K562 (cell line): ENCODE data around the gene EXOC3L1. TPM values are rescaled to one million over a fixed set of nuclear protein-coding genes. Genes with fewer than 3 reads are reported as not detected.
A peak's percentile ranks its signal among the peaks of the same experiment; 100 is the strongest.

Experiments used
- ATF7 ChIP-seq: fragments of 450-650 bp; IDR thresholded peaks from 2 replicates; pipeline ENCODE4 v1.7.1; 2014; ENCODE audit warnings: mild to moderate bottlenecking, moderate library complexity
- C11orf30 ChIP-seq: fragments of 450-650 bp; IDR thresholded peaks from 2 replicates; pipeline ENCODE4 v1.6.1; 2016; ENCODE audit warnings: low read depth, mild to moderate bottlenecking
- CC2D1A ChIP-seq: fragments of 450-650 bp; IDR thresholded peaks from 2 replicates; pipeline ENCODE4 v1.6.1; 2017; ENCODE audit warnings: mild to moderate bottlenecking
- E2F5 ChIP-seq: sonication (generic); formaldehyde crosslinking; IDR thresholded peaks from 2 replicates; pipeline ENCODE4 v1.8.0; 2022; ENCODE audit warnings: mild to moderate bottlenecking, missing genetic modification reagents
- EHMT2 ChIP-seq: fragments of 450-650 bp; IDR thresholded peaks from 2 replicates; pipeline ENCODE4 v1.6.1; 2018; ENCODE audit warnings: antibody characterized with exemption
- ETV6 ChIP-seq, 3 experiments: fragments of 150-350 bp in 1 of 3; sonication (generic) in 1 of 3; formaldehyde crosslinking in 1 of 3; IDR thresholded peaks; 2 replicates each; pipeline versions ENCODE4 v1.6.1 to v1.8.0; 2014 to 2022; ENCODE audit warnings: borderline replicate concordance in 2 of 3, low read depth in 2 of 3, antibody characterized with exemption in 1 of 3, low read length in 1 of 3, mild to moderate bottlenecking in 1 of 3, missing genetic modification reagents in 1 of 3
- FOXK2 ChIP-seq, 2 experiments: fragments of 450-650 bp; IDR thresholded peaks in 1 of 2; conservative IDR thresholded peaks in 1 of 2; 2 replicates each; pipeline ENCODE4 v1.6.1; 2016; ENCODE audit warnings: low read depth in 2 of 2, mild to moderate bottlenecking in 1 of 2
- GTF3C2 ChIP-seq: IDR thresholded peaks from 3 replicates; pipeline ENCODE4 v1.6.1; 2011; ENCODE audit warnings: borderline replicate concordance, mild to moderate bottlenecking, moderate library complexity; ENCODE audit not compliant: insufficient read length; ENCODE audit errors: extremely low read depth
- HINFP ChIP-seq: fragments of 450-650 bp; conservative IDR thresholded peaks from 2 replicates; pipeline ENCODE4 v1.6.1; 2016; ENCODE audit warnings: missing genetic modification characterization, low read depth, mild to moderate bottlenecking, control low read depth, missing compliant biosample characterization
- ID3 ChIP-seq, 2 experiments: fragments of 250-450 bp in 1 of 2; fragments of 450-650 bp in 1 of 2; sonication (Bioruptor Pico) in 1 of 2; IDR thresholded peaks; 2 replicates each; pipeline versions ENCODE4 v1.6.1 to v1.8.0; 2016 to 2021; ENCODE audit warnings: mild to moderate bottlenecking in 2 of 2, moderate library complexity in 2 of 2, missing compliant biosample characterization in 1 of 2, missing genetic modification characterization in 1 of 2
- LEF1 ChIP-seq: fragments of 450-650 bp; IDR thresholded peaks from 2 replicates; pipeline ENCODE4 v1.6.1; 2016; ENCODE audit warnings: mild to moderate bottlenecking
- MAFK ChIP-seq: IDR thresholded peaks from 2 replicates; pipeline ENCODE4 v1.6.1; 2011; ENCODE audit warnings: low read length, improper control_type of control experiment
- MNT ChIP-seq, 2 experiments: fragments of 450-650 bp; conservative IDR thresholded peaks; 2 replicates each; pipeline ENCODE4 v1.6.1; 2017; ENCODE audit warnings: mild to moderate bottlenecking in 2 of 2, moderate library complexity in 2 of 2
- NR0B1 ChIP-seq: fragments of 450-650 bp; IDR thresholded peaks from one replicate; pipeline ENCODE4 v1.6.1; 2018; ENCODE audit warnings: mild to moderate bottlenecking, moderate library complexity; ENCODE audit not compliant: partially characterized antibody
- TBP ChIP-seq: optimal IDR thresholded peaks from 2 replicates; pipeline ENCODE3; 2011; ENCODE audit warnings: low read depth, low read length, improper control_type of control experiment
- ZBED1 ChIP-seq: IDR thresholded peaks from 2 replicates; pipeline ENCODE4 v1.6.1; 2014
- ZNF785 ChIP-seq: fragments of 250-450 bp; sonication (Bioruptor Pico); IDR thresholded peaks from 2 replicates; pipeline ENCODE4 v1.4.0; 2020; ENCODE audit warnings: mild to moderate bottlenecking
- polyA plus RNA-seq, 8 experiments: library from polyadenylated mRNA; depleted of rRNA in 4 of 8; stranded (reverse) in 5 of 8; unstranded in 3 of 8; fragments of >200 nt; fragmentation: Nextera tagmentation in 2 of 8; fragmentation: Illumina TruSeq in 1 of 8; extraction: Ambion mirVana in 2 of 8; extraction: Trizol in 1 of 8; gene quantifications; 2 replicates each; pipeline versions ENCODE4 v1.2.1 to v1.2.3, GENCODE V29; 2011 to 2014; ENCODE audit warnings: inconsistent platforms in 1 of 8, missing spikeins in 1 of 8
- total RNA-seq, 7 experiments: library from RNA; depleted of rRNA in 6 of 7; stranded (reverse); fragments of >200 nt in 6 of 7; fragmentation: Illumina TruSeq in 2 of 7; extraction: Trizol in 2 of 7; gene quantifications; 2 replicates each; pipeline versions ENCODE4 v1.2.1 to v1.2.3, GENCODE V29; 2011 to 2021; ENCODE audit warnings: low replicate concordance in 1 of 7

EXOC3L1 gene
- total and polyA plus RNA-seq, 9 of the 15 experiments (the other 6 are each of a cell fraction or from before 2014, with no cell fraction given) = 0.08 TPM; not detected in 8

- TF ChIP-seq NR0B1 (no peak), CC2D1A (peak; percentile 56; the same call in 1 of the 2 replicates), HINFP (no peak), LEF1 (no peak), ATF7 (peak; percentile 40; the same call in 1 of the 2 replicates), ZBED1 (no peak), MAFK (no peak), E2F5 (CRISPR knock-in tag) (peak; percentile 81), GTF3C2 (no peak), ETV6 (IDR thresholded peaks at IDR 0.05; ENCODE audit: borderline replicate concordance in 1 of 2, low read depth in 2 of 2, low read length in 1 of 2) (no peak), ETV6 (CRISPR knock-in tag; IDR thresholded peaks at IDR 0.05; ENCODE audit: borderline replicate concordance) (peak; percentile 84; the same call in 1 of the 2 replicates), MNT (conservative IDR thresholded peaks at IDR 0.05) (peak; percentile 82 to 94), TBP (no peak), ID3 (CRISPR knock-in tag; IDR thresholded peaks at IDR 0.05) (no peak), ID3 (tag; IDR thresholded peaks at IDR 0.05) (0 out of 2 replicates have a peak, but pooled peaks have one; percentile 60), EHMT2 (peak; percentile 99), ZNF785 (CRISPR knock-in tag) (no peak), FOXK2 (conservative IDR thresholded peaks at IDR 0.05 in 1 of 2, IDR thresholded peaks at IDR 0.05 in 1 of 2; ENCODE audit: low read depth in 2 of 2) (0 out of 4 replicates have a peak, but pooled peaks of 1 of the 2 experiments have one; percentile 20), C11orf30 (no peak)
These were observed 4.8 kb downstream of the EXOC3L1 start (continued) for GRCh38 chr16:67184995-67185650.
